Fibroblast of lung (primary cell): ENCODE measurements around the gene AQR. TPM values are rescaled to one million over a fixed set of nuclear protein-coding genes. Genes with fewer than 3 reads are reported as not detected.
"Not testable (repeated sequence)": the region's sequence is repeated elsewhere in the genome, so short reads cannot be mapped to it uniquely, and the experiment has no call there.

Experiments
- DNase-seq, 2 donors: peaks; one replicate each; pipeline versions ENCODE4 v3.0.0 to v3.0.0-alpha.2; 2010; ENCODE audit warnings: low read depth in 2 of 2
- H2AFZ ChIP-seq: 2 replicates; pipeline ENCODE4 v1.5.1; 2012; ENCODE audit warnings: low read length, control low read depth, inconsistent platforms
- H3K27ac ChIP-seq: 2 replicates; pipeline ENCODE4 v1.5.1; 2011; ENCODE audit warnings: low read length, control low read depth; ENCODE audit not compliant: insufficient read depth
- H3K27me3 ChIP-seq: 2 replicates; pipeline ENCODE4 v1.5.1; 2011; ENCODE audit warnings: mild to moderate bottlenecking, low read length; ENCODE audit not compliant: control insufficient read depth, insufficient read depth
- H3K36me3 ChIP-seq: 2 replicates; pipeline ENCODE4 v1.5.1; 2011; ENCODE audit warnings: low read length; ENCODE audit not compliant: control insufficient read depth, insufficient read depth
- H3K4me1 ChIP-seq: 2 replicates; pipeline ENCODE4 v1.5.1; 2011; ENCODE audit warnings: low read length; ENCODE audit not compliant: control insufficient read depth, insufficient read depth; ENCODE audit errors: extremely low read depth
- H3K4me2 ChIP-seq: 2 replicates; pipeline ENCODE4 v1.5.1; 2011; ENCODE audit warnings: low read length, control low read depth; ENCODE audit not compliant: insufficient read depth; ENCODE audit errors: extremely low read depth
- H3K4me3 ChIP-seq, 4 experiments: fragments of 200-600 bp in 1 of 4; sonication (generic) in 1 of 4; replicated peaks in 1 of 4; 2 replicates each; pipeline ENCODE4 v1.5.1; 2011 to 2016; ENCODE audit warnings: low read length in 4 of 4, low read depth in 3 of 4, mild to moderate bottlenecking in 3 of 4, control low read depth in 2 of 4, inconsistent platforms in 1 of 4, mixed read lengths in 1 of 4; ENCODE audit not compliant: insufficient read depth in 1 of 4; ENCODE audit errors: control extremely low read depth in 1 of 4
- H3K79me2 ChIP-seq: 2 replicates; pipeline ENCODE4 v1.5.1; 2012; ENCODE audit warnings: mild to moderate bottlenecking, low read length, inconsistent platforms; ENCODE audit not compliant: control insufficient read depth, insufficient read depth
- H3K9ac ChIP-seq: 2 replicates; pipeline ENCODE4 v1.5.1; 2011; ENCODE audit warnings: mild to moderate bottlenecking, low read length, control low read depth; ENCODE audit not compliant: insufficient read depth
- H3K9me3 ChIP-seq: 2 replicates; pipeline ENCODE4 v1.5.1; 2012; ENCODE audit warnings: low read depth, low read length; ENCODE audit not compliant: control insufficient read depth, insufficient read depth
- H4K20me1 ChIP-seq: 2 replicates; pipeline ENCODE4 v1.5.1; 2011; ENCODE audit warnings: low read length; ENCODE audit not compliant: control insufficient read depth, insufficient read depth; ENCODE audit errors: extremely low read depth
- EZH2 ChIP-seq: IDR thresholded peaks from 2 replicates; pipeline ENCODE4 v1.5.1; 2012; ENCODE audit warnings: low read length, control low read depth, mild to moderate bottlenecking; ENCODE audit errors: missing control alignments
- polyA plus RNA-seq, 2 donors: library from polyadenylated mRNA; depleted of rRNA in 1 of 2; stranded (reverse) in 1 of 2; unstranded in 1 of 2; fragments of >200 nt; gene quantifications; 2 replicates each; pipeline ENCODE4 v1.2.1, GENCODE V29; 2011 to 2012; ENCODE audit warnings: missing spikeins in 1 of 2
- total RNA-seq: library from RNA; depleted of rRNA; stranded (reverse); fragments of >200 nt; gene quantifications from 2 replicates; pipeline ENCODE4 v1.2.1, GENCODE V29; 2014
- TF ChIP-seq, protein P1 (sequence below), 2 donors: IDR thresholded peaks in 1 of 2; conservative IDR thresholded peaks in 1 of 2; 1 replicate in 1 of 2; 2 replicates in 1 of 2; pipeline ENCODE4 v1.5.1; 2011 to 2012; ENCODE audit warnings: low read length in 2 of 2, control low read depth in 1 of 2, inconsistent platforms in 1 of 2, low read depth in 1 of 2, mild to moderate bottlenecking in 1 of 2

Gene AQR
- total and polyA plus RNA-seq, 2 donors (not counting 1 experiment from before 2014, with no cell fraction given), result 19.7 to 33.0 TPM

GRCh38 chr15:34973512-34973911 is 4.0 kb upstream of the AQR start:
- H3K27me3 ChIP-seq, result no peaks in the 10 kb centered on the region
- no peaks in the 10 kb centered on the region for H4K20me1 ChIP-seq
- no peak overlapping the region for H3K4me3 ChIP-seq
- H3K4me2 ChIP-seq, result no peak overlapping the region
- H3K36me3 ChIP-seq, result no peaks in the 10 kb centered on the region
- H2AFZ ChIP-seq, result no peak overlapping the region
- no peak for TF ChIP-seq EZH2
- TF ChIP-seq, protein P1, sequence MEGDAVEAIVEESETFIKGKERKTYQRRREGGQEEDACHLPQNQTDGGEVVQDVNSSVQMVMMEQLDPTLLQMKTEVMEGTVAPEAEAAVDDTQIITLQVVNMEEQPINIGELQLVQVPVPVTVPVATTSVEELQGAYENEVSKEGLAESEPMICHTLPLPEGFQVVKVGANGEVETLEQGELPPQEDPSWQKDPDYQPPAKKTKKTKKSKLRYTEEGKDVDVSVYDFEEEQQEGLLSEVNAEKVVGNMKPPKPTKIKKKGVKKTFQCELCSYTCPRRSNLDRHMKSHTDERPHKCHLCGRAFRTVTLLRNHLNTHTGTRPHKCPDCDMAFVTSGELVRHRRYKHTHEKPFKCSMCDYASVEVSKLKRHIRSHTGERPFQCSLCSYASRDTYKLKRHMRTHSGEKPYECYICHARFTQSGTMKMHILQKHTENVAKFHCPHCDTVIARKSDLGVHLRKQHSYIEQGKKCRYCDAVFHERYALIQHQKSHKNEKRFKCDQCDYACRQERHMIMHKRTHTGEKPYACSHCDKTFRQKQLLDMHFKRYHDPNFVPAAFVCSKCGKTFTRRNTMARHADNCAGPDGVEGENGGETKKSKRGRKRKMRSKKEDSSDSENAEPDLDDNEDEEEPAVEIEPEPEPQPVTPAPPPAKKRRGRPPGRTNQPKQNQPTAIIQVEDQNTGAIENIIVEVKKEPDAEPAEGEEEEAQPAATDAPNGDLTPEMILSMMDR (conservative IDR thresholded peaks at IDR 0.05 in 1 of 2, IDR thresholded peaks at IDR 0.05 in 1 of 2; ENCODE audit: low read depth in 1 of 2, low read length in 2 of 2), result no peak
- peaks cover 10% of the 10 kb centered on the region for H3K79me2 ChIP-seq
- DNase-seq, result no peak
- H3K27ac ChIP-seq, result no peak overlapping the region
- no peaks in the 10 kb centered on the region for H3K4me1 ChIP-seq
- H3K9me3 ChIP-seq, result no peaks in the 10 kb centered on the region
- no peak overlapping the region for H3K9ac ChIP-seq

DNA sequence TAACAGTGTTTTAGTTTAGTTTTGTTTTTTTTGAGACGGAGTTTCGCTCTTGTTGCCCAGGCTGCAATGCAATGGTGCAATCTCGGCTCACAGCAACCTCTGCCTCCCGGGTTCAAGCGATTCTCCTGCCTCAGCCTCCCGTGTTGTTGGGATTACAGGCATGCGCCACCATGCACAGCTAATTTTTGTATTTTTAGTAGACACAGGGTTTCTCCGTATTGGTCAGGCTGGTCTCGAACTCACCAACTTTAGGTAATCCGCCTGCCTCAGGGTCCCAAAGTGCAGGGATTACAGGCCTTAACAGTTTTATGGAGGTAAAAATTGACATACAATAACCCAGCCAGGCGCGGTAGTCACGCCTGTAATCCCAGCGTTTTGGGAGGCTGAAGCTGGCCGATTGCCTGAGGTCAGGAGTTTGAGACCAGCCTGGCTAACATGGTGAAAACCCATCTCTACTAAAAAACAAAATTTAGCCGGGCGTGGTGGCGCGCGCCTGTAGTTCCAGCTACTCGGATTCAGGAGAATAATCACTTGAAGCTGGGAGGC is 629 bp upstream of the AQR start:
- DNase-seq, H3K27me3 ChIP-seq, H4K20me1 ChIP-seq, H3K36me3 ChIP-seq, H3K9ac ChIP-seq, H3K9me3 ChIP-seq, H3K4me1 ChIP-seq: not testable (repeated sequence)
- Histone ChIP-seq H2AFZ (peak overlapping the region; percentile 71), H3K4me3 (peak overlapping the region; percentile 34 to 99 (median 65)), H3K27ac (peak overlapping the region; percentile 4), H3K4me2 (peak overlapping the region; percentile 62), H3K79me2 (peaks cover 33% of the 10 kb centered on the region)

- Histone ChIP-seq H2AFZ (no peak overlapping the region), H3K79me2 (peaks cover 34% of the 10 kb centered on the region), H3K27me3 (no peaks in the 10 kb centered on the region), H4K20me1 (no peaks in the 10 kb centered on the region), H3K4me2 (no peak overlapping the region), H3K9ac (no peak overlapping the region), H3K27ac (no peak overlapping the region), H3K4me3 (no peak overlapping the region), H3K4me1 (no peaks in the 10 kb centered on the region), H3K9me3 (no peaks in the 10 kb centered on the region), H3K36me3 (peaks cover 2% of the 10 kb centered on the region)
- no peak for DNase-seq
- TF ChIP-seq EZH2, result no peak
- TF ChIP-seq, protein P1 (conservative IDR thresholded peaks at IDR 0.05 in 1 of 2, IDR thresholded peaks at IDR 0.05 in 1 of 2; ENCODE audit: low read depth in 1 of 2, low read length in 2 of 2), result no peak
These were observed 5.3 kb downstream of the AQR start for GRCh38 chr15:34964277-34964676.
